GM13976 (cell line): ENCODE results near the gene NMNAT2.

Experiments used
- DNase-seq: peaks from one replicate; pipeline ENCODE4 v3.0.0; 2012; ENCODE audit warnings: low spot score
- in situ Hi-C: fragments of 300-500 bp; cut with MboI; formaldehyde crosslinking; loops from one replicate; pipeline ENCODE4 v1.12.0; 2022; ENCODE audit warnings: low sequenced_read_pairs, mixed read lengths, inconsistent platforms; ENCODE audit not compliant: unreplicated experiment
- TF ChIP-seq, protein P1 (sequence below): IDR thresholded peaks from 2 replicates; pipeline ENCODE4 v1.5.1; 2012; ENCODE audit warnings: borderline replicate concordance, mild to moderate bottlenecking; ENCODE audit not compliant: insufficient read depth; ENCODE audit errors: extremely low read depth, missing control alignments, control extremely low read depth

NMNAT2 gene

DNA sequence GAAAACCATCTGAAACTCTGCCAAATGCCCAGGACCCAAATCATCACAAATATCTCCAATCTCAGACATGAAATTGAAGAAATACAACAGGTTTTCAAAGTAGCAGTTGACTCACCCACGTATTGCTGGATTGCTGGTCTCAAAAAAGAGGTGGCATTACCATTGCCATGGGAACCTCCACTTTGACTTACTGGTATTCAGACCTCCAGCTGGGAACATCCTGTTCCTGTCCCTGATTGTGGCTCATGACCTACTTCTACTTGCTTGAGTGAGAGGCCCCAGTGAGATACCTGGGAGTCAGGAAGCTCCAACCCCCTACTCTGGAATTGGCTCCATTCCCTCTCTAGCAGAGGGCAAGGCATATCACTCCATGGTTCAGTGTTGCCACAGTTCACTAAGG lies 64.6 kb downstream of the NMNAT2 start:
- in situ Hi-C loops, result no loop called here
- no peak for DNase-seq
- TF ChIP-seq, protein P1, sequence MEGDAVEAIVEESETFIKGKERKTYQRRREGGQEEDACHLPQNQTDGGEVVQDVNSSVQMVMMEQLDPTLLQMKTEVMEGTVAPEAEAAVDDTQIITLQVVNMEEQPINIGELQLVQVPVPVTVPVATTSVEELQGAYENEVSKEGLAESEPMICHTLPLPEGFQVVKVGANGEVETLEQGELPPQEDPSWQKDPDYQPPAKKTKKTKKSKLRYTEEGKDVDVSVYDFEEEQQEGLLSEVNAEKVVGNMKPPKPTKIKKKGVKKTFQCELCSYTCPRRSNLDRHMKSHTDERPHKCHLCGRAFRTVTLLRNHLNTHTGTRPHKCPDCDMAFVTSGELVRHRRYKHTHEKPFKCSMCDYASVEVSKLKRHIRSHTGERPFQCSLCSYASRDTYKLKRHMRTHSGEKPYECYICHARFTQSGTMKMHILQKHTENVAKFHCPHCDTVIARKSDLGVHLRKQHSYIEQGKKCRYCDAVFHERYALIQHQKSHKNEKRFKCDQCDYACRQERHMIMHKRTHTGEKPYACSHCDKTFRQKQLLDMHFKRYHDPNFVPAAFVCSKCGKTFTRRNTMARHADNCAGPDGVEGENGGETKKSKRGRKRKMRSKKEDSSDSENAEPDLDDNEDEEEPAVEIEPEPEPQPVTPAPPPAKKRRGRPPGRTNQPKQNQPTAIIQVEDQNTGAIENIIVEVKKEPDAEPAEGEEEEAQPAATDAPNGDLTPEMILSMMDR, result no peak

DNA sequence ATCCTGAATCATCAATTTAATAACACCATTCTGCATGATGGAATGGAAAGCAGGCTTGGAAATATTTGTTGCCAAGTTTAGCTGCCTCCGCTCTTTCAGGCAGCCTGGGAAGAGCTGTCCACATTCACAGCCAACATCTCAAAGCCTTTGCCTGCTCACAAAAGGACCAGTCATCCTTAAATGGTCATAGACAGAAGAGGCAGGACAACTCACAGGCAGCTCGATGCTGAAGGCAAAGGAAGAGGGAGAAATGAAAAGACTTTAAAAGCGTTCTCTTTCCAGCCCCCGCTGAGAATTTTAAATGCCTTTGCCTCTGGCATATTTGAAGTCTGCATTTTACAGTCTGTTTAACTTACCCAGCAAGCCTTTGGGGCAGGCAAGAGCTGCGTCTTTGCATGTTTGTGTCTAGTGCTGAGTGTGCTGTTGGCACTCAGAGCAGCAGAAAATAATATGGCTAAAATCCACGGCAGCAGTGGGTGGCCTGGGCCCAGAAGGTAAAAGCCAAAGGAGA lies 68.9 kb downstream of the NMNAT2 start:
- in situ Hi-C loops, result no loop called here
- no peak for DNase-seq
- TF ChIP-seq, protein P1, result no peak

DNA sequence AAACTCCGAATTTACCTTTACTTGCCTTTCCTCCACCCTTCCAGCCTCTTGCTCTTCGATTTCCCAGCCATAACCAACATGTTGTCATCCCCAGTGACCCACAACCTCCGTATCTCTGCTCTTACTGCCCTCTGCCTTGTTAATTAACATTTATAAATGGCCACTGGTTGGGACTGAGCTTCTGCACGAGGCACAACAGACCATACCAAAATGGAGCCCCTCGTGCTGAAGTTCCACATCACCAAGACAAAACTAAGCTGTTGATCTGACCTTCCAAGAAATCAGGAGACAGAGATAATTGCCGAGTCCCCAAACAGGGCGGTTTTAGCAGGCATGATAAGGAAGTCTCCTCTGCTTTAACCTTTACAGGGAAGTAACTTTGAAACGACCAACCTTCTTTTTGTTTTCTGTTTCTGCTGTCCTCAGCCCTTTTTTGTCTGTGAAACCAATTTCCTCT lies 71.9 kb downstream of the NMNAT2 start:
- in situ Hi-C loops, result no loop called here

DNA sequence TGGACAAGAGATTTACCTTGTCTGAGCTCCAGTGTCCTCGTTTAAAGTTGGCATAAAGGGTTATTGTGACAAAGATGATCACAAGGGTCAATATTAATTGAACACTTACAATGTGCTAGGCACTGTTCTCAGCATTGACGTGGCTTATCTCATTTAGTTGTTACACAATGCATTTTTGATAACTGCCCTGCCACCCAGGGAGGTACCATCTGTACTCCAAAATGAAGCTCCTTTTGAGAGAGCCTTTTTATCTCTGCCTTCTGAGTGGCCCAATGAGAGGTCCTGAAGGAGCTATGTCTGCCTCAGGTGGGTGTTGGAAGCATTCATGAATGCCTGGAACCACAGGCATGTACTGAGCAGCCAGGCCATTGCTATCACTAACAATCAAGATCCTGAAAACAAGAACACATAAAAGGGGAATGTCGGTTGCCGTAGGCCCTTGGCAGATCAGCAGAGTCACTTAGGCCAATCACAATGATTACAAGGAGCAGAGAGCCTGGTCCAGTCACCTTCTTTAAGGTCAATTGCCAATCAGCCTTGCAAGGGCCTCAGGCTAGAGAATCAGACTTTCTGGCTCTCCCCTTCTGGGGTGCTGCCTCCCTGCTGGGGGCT lies 78.5 kb downstream of the NMNAT2 start:
- DNase-seq, result no peak
- TF ChIP-seq, protein P1, result no peak
- in situ Hi-C loops, result no loop called here

More for the DNA sequence above, 71.9 kb downstream of the NMNAT2 start:
- no peak for DNase-seq
- TF ChIP-seq, protein P1, result no peak

DNA sequence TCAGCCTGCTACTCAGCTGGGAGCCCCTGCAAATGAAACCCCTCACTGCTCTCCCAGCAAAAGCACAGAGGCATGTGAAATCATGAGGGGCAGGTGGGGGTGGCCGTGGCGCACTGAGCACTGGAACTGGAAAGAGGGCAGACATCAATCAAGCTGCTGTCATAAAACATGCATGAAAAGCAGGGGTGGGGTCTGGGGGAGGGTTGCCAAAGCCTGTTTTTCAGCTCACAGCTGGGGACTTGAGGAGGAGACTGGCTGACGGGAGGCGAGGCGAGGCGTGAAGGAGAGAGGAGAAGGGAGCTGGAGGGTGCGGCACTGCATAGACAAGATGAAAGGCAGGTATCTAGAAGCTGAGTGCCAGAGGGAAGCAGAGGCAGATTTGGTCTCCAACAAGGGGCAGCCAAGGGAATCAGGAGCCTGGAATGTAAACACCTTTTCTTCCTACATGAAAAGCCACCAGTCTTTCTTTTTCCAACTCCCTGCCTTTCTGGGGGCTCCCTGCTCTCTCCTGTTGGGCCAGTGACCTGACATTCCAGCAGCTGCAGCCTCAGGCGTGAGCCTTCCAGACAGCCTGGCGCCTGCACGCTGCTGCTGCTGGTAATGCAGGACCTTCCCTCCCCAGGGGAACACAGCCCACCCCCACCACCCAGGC lies 87.0 kb downstream of the NMNAT2 start:
- in situ Hi-C loops, result no loop called here
- TF ChIP-seq, protein P1, result no peak
- DNase-seq, result no peak

DNA sequence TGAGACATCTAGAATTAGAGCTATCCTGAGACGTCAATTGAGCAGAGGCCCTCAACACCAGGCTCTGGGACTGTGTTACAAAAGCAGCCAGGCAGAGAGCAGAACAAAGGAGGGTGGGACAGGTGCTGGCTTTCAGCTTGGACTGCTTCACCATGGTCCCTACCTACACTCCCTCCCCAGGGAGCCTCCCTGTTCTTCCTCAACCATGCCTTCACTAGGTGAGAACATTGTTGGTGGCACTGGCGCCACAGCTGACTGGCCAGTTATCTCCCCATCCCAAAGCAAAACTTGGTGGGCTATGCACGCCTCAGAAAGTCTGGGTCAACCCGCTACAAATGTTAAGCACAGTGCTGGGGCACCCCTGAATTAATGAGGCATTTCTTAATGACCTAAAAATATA lies 87.8 kb downstream of the NMNAT2 start:
- TF ChIP-seq, protein P1, result no peak
- in situ Hi-C loops, result no loop called here
- no peak for DNase-seq
